ENCODE data around the gene DAB1.
"Not testable (repeated sequence)": the region's sequence is repeated elsewhere in the genome, so short reads cannot be mapped to it uniquely, and the experiment has no call there.

Gene DAB1

DNA sequence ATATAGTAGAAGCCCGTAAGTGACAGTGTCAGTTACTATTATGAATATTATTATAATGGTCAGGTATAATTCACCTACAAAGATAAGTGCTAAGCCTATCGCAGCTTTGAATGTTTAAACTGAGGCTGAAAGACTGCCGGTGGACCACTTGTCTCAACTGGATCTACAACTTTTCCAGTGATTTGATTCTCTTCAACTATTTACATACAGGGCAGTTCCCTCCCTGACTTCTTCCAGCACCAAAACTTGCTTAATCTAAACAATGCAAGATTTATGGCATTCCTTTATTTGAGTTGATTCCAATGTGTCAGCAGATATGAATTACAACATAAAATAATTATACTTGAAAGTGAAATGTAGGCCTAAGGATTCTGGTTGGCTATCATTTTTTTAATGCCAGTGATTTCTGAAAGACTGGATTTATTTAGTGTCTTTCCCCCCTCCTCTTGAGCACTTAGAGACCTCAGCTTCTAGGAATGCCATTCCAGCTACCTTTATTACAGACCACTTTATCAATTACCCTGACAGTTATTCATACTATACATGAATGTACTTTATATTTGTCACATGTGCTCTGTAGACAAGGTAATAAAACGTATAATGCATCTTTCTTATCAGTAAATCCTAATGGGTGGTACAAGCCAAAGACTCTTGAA, 304.8 kb downstream of the DAB1 start:
- no peak for DNase-seq (ENCODE audit: low spot score)

DNA sequence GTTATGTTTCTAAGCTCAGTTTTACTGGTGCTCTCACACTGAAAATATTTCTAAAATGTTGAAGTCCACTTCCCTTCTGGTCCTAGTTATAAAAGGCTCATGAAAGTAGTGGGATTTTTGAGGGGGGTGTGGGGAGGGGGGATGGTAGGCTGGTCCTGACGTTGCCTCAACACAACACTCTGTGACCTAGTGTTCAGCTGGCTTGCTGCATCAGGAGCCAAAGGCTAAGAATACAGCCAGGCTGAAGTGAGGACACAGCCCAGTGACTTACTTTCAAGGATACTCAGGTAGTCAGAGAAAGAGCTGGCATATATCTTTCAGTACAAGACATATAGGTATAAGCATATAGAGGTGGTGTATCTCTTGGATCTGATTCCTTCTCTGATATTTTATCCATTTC, 306.1 kb downstream of the DAB1 start:
- no peak for DNase-seq (ENCODE audit: low spot score)

DNA sequence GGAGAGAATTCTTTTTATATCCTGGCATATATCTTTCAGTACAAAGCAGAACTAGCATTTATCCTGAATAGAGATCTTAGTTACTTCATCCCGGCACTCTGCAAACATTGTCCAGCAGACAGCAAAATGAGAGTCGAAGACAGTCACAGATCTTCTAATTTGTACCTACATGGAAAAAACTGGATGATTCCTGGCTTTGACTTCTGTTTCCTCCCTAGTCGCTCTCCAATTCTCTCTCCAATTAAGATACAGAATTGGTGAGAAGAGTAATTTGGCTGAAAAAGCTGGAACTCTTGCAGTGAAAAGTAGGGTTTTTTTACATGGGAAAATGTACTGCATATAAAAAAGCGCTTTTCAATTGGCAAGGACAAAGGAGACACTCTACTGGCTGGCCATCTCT, 307.0 kb downstream of the DAB1 start:
- no peak for DNase-seq (ENCODE audit: low spot score)

DNA sequence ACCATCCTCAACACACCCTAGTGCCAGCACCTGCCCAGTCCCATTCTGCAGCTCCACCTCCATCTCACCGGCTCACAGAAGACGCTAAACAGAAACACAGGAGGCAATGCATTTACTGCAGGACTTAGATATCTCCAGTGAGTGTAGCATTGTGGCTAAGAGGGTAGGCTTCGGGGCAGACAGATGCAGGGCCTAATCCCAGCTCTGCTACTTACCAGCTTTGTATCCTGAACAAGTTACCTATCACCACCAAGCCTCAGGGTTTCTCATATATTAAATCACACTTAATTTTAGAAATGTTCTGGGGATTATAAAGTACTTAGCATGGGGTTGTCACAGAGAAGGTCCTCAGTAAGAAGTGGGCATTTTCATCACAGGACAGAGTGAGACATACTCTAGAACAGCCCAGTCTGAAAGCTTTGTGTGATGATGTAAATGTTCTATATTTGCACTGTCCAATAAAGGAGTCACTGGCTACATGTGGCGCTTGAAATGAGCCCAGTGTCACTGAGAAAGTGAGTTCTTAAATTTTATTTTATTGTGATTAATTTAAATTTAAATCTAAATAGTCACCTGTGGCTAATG, 308.7 kb downstream of the DAB1 start:
- DNase-seq (ENCODE audit: low spot score): no peak

DNA sequence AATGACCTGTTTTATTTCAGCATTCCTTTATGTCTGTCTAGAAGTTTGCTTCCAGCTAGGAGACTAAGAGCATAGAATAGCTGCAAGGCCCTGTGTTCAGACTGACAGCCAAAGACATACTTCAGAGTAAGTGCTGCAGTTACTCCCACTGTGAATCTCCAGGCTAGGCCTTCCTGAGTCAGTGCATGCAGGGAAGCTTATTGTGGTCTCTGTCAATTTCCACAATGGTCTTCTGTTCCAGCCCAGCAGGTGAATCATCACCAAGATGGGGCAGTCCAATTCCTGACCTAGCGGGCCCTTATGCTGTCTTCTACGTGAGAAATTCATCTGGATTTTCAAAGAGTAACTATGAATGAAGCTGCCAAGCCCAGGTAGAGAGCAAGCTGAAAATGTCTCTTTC, 311.7 kb downstream of the DAB1 start:
- no peak for DNase-seq (ENCODE audit: low spot score)

DNA sequence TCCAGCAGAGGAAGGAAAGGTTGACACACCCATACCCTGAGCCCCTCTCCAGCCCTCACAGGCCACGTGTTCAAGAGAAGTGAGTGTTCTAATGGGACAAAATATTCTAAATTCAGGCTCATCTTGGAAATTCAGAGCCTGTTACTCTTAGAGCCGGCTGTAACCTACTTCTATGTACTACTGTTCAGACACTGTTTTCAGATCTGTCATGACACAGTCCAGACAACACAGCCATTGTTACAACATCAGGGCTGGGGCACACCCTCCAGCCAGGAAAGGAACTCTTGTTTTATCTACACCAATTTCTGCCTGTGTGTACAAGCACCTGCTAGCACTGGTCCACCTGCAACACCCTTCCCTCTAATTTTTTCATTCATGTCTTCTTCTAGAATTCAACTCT, 312.7 kb downstream of the DAB1 start:
- no peak for DNase-seq (ENCODE audit: low spot score)

DNA sequence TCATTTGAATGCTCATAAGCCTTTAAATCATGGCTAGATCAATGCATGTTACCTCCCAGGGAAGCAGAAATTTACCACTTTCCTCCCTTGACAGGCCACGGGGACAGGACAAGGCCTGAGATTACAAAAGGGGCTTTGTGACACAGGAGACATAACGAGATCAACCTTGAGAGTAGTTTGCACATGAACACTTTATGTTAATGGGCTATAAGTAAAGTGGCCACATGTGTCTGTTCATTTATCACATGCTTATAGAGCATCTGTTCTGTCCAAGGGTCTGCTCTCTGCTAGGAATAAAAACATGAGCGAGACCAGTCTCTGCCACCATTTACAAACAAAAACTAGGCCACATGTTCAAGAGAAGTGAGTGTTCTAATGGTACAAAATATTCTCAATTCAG, 314.0 kb downstream of the DAB1 start:
- DNase-seq (ENCODE audit: low spot score): no peak

DNA sequence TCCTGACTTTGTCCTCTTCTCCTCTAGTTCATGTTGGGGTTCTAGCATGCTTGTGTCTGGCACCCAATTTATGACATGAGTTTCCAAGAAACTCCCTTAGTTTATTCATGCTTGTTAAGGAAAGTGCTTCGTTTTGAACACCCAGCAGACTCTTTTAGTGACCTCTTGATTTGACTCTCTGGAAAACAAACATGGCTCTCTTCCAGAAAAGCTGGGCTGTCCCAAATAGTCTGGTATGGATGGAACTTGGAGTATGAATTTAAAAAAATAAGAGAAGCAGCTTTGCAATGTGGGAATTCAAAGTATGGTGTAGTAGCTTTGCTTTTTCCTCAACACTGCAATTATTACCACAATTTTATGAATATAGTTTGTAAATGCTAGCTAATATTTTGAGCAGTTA, 314.6 kb downstream of the DAB1 start:
- DNase-seq (ENCODE audit: low spot score): no peak

DNA sequence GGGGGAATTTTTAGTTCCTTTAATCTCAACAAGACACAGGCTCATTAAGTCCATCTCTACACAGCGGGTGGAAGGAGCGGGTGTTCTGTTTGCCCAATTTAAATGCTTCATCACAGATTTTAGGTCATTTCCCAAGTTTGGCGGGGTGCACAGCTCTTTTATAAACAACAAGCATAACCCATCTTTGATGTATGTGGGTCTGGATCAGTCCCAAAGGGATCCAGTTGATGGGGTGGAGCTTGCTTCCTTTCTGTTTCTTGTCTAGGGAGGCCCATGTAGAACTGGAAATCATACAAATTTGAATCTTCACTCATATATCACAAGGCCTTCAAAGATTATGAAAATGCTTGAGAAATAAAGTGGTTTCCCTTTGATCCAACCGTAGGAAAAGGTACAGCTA, 317.6 kb downstream of the DAB1 start:
- DNase-seq (ENCODE audit: low spot score): no peak

DNA sequence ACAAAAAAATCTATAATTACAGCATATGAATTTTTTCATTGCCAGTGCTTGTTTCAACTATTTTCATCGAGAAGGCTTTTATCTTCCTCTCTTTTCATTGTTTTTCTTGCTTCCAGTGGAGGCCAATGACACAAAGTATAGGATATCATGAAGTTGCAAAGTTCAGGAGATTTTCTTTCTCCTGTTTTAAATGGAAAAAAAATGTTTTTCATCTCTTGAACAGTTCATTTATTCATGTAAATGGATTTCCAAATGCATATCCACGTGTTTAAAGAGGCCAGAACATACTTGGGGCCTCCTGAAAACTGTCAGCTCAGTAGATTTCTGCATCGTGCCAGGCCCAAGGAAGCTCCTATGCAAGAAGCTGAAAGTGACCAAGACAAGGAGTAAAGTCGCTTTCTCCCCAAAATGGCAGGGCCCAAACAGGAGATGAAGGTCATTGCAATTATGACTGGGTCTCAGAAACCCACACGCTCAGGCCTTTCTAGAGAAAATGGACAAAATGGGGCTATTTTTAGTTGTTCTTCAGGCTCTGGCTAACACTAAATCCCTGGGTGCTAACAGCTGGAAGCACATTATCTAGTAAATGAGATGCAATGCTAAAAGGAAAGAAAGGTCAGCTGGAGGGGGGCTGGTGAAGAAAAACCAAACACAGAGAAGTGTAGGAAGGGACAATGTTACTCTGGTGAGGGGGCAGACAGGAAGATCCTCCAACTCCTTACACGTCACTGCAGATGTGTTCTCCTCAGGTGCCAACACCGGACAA, 321.1 kb downstream of the DAB1 start:
- DNase-seq (ENCODE audit: low spot score): no peak

DNA sequence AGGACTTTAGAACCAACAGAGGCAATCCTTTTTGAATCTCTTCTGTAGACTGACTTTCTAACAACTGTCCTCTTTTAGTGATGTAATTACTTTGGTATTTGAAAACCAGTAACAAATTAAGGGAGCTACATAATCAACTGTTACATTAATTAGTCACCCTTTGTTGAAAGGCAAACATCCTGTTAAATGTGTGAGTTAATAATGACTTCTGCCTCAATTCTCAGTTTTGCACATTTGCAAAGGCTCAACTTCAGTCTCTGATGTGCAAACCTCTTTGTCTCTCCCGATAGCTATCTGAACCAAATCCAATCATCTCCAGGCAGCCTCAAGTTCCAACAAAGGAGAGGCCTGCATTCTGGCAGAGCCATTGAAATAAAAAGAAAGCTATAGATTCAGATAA, 322.7 kb downstream of the DAB1 start:
- no peak for DNase-seq (ENCODE audit: low spot score)

DNA sequence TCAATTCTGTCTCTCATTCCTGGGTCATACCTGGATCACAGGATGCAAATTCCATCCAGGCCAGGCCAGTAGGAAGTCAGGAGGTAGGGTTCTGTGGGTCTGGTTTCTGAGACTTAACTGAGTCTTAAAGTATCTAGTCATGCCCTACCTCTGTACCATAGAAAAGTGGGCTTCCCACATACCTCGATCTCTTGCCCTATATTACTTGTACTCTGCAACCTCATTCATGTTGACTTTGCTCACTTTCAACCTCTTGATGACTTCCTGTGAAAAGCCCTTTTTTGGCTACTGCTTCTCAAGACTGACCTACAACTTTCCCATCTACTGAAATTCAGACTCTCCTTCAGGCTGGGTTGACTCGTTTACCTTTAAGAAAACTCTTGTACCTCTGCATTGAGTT, 329.1 kb downstream of the DAB1 start:
- no peak for DNase-seq (ENCODE audit: low spot score)

DNA sequence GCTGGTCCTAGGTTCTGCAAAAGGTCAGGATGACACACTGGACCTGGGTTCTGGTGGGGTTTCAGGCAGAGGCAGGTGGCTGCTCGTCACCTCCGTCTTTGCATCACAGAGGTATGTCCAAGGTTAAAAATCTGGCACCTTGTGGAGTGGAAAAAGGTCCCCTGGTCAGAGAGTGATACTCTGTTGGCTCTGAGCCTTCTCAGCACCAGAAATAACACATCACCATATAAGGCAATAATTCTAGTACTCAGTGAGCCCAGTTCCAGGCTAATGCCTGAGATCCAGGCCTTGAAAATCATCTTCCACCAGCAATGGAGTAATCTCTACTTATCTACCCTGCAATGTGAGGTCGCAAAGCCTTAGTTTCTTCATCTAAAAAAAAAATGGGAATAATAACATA, 330.7 kb downstream of the DAB1 start:
- no peak for DNase-seq (ENCODE audit: low spot score)

DNA sequence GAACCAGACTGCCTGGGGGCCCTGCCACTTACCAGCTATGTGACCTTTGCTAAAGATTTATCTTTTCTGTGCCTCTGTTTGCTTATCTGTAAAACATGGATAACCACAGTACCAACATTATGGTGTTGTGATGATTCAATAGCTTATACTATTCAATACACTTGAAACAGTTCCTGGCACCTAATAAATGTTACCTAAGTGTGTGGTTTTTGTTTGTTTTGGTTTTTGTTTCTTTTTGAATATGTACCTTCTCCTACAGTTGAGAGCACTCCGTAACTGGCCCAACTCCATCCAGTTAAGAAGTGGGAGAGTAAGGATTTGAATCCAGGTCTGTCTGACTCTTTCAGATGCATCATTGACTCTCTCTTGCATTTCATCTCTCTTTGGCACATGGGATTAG, 332.2 kb downstream of the DAB1 start:
- DNase-seq (ENCODE audit: low spot score): no peak

DNA sequence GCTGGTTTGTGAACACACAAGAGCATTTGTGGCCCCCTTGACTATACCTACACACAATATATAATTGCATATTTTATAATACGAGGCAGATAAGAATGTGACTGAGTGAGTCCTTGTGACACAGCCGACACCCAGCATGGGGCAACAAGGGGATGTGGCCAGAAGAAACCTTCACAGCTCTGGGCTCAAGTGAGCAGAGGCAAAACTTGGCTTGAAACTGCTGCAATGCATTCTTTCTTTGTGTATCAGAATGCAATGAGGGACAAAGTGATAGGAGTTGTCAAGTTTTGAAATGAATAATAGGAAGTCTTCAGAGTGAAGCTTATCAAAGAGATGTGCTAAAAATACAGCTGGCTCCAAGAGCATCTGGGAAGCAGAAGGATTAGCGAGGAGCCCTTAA, 334.0 kb downstream of the DAB1 start:
- no peak for DNase-seq (ENCODE audit: low spot score)

DNA sequence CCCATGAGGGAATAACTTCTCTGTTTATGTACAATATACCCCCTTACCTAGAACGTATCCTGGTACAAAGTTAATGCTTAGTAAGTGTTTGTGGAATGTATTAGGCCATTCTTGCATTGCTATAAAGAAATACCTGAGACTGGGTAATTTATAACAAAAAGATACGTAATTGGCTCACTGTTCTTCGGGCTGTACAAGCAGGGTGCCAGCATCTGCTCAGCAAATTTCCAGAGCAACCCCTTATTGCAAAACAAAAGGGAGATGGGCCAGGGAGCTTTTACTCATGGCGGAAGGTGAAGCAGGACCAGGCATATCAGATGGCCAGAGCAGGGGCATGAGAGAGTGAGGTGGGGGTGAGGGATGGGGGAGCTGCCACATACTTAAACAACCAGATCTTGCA, 334.6 kb downstream of the DAB1 start:
- no peak for DNase-seq (ENCODE audit: low spot score)

DNA sequence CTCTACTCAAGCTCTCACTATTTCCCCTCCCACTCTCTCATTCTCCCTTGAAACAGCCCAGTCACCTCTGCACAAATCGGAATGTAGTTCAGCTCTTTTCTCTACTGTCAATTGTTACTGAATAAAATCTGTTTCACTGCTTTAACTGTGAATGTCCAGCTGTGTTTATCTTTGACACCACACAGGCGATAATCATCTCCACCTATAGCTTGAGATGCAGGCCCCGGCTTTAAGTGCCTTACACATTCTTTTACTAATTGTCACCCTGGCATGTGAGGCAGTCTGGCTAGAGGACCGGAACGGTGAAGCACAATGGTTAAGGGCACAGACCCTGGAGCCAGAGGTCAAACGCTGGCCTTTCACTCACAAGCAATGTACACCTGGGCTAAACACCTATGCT, 335.2 kb downstream of the DAB1 start:
- no peak for DNase-seq (ENCODE audit: low spot score)

DNA sequence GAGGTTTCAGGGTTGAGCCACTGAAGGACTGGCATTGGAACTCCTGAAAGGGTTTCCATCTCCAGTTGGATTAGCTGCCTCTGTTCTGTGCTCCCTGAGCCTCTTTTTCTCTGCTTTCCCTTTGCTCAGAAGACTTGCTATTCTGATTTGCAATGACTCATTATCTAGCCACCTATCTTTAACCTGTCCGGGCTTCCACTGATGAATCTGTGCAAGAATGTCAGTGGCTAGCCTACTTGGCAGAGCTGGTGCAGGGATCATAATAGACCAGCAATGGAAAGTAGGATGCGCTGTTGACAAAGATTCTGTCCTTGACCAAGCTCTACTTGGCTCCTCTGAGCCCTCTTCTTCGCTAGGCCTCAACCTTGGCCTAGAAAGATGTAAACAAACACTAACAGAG, 336.2 kb downstream of the DAB1 start:
- DNase-seq (ENCODE audit: low spot score): not testable (repeated sequence)

DNA sequence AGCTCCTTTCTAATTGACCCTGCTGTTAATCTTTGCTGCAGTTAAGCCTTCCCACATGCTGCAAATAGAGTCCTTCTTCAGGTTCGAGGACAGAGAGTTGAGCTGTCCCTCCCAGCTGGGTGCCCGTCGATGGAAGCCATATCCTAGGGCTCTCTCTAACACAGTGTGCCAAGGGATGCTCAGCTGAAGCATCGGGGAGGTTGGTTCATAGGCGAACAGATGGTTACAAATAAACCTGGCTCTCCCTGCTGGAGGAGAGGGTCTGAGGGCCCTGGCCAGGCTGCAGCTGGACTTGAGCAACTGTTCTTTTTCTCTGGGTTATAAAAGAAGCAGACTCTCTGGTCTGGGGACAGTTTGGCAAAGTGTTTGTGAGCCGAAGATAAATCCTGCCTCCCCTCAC, 337.7 kb downstream of the DAB1 start:
- DNase-seq (ENCODE audit: low spot score): no peak

DNA sequence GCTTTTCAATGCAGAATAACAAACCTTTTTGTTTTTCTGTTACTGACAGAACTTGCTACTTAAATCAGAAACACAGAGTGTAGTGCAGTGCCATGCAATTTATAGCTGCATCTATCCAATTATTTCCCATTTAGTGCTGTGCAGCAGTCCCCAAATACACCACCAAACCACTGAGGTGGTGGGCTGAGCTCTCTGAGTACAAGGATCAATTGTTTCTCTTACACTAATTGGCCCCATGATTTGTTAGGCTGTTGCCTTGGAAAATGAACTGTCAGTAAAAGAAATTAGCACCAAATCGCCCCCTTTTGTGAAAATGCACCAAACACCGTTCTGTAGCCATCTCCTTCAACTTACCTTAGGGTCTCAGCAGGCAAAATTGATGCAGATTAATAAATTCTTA, 339.2 kb downstream of the DAB1 start:
- no peak for DNase-seq (ENCODE audit: low spot score)

DNA sequence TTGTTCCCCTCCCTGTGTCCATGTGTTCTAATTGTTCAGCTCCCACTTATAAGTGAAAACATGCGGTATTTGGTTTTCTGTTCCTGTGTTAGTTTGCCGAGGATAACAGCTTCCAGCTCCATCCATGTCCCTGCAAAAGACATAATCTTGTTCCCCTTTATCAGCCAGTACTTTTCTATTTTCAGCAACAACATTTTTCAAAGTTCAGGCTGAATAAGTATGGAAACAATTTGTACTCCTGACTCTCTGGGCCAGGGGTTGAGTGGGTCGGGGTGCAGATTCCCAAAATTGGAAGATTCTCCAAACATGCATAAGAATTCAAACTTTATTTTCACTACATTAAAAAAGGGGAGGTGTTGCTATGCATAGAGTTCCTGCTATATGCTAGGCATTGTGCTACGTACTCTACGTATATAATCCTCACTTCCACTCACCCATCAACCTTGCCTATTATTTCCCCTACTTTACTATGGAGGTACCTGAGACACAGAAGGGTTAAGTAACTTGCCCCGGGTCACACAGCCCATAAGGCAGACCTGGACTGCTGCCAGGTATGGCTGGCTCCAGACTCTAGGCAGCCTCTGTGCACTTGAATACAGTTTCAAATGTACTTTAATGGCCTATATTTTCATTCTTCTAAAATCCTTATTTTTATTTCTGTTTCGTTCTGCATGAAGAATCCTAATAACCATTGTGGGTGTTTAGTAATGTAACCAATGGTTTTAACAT, 341.0 kb downstream of the DAB1 start:
- no peak for DNase-seq (ENCODE audit: low spot score)

DNA sequence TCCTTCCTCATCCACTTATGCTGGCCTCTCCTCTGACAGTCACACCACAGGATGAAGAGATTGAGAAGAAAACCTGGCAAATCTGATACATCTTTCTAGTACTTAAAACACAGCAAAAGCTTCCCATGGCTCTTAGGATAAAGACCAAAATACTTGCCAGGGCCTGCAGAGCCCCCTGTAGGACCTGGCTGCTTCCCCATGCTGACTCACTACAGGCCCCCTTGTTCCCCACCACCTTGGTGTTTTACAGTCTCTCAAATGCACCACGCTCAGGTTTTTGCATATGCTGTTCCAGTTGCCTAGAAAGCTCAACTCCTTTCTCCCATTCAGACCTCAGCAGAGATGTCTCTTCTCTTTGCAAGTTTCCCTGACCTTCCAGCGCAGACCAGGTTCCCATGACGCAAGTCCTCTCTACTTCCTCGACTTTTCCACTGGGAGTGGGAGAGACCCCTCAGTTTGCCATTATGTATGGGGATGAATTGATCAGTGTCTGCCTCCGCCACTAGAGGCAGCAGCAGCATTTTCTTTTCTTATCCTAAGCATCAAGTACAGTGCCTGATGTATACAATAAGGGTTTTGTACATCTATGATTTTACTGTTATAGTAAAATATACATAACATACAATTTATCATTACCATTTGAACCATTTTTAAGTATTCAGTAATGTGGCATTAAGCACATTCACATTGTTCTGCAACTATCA, 344.3 kb downstream of the DAB1 start:
- DNase-seq (ENCODE audit: low spot score): no peak
